ENCODE data around the gene IGSF21. TPM values are rescaled to one million over a fixed set of nuclear protein-coding genes. Genes with fewer than 3 reads are reported as not detected.

The IGSF21 gene
- total and polyA plus RNA-seq, 2 of the 4 experiments (the other 2 are of a cell fraction), result not detected

- H2BK5ac ChIP-seq (ENCODE audit: low read depth, low read length, poor library complexity, severe bottlenecking), result no peak overlapping the region
- no peak overlapping the region for H4K8ac ChIP-seq (ENCODE audit: low read depth in 2 of 2, low read length in 2 of 2)
- H3K9me3 ChIP-seq (ENCODE audit: control insufficient read depth, insufficient read depth, low read length), result peaks cover 29% of the 10 kb centered on the region; the same call in 1 of the 2 replicates
- H2BK120ac ChIP-seq (ENCODE audit: low read depth, low read length), result no peak overlapping the region
- H3K9ac ChIP-seq (ENCODE audit: low read depth, low read length), result no peak overlapping the region
- ATAC-seq (ENCODE audit: low read depth) (no peak), DNase-seq (no peak)
- H3K56ac ChIP-seq (ENCODE audit: extremely low read depth, insufficient read depth, low read length), result no peak overlapping the region
- H2AFZ ChIP-seq (replicated peaks; ENCODE audit: low read length, poor library complexity), result no peak overlapping the region
- TF ChIP-seq RCOR1 (IDR thresholded peaks at IDR 0.05; ENCODE audit: insufficient replicate concordance, low read length), result no peak
- no peak for TF ChIP-seq MAZ (IDR thresholded peaks at IDR 0.05; ENCODE audit: borderline replicate concordance, low read depth, low read length)
- TF ChIP-seq MAFK (IDR thresholded peaks at IDR 0.05; ENCODE audit: low read depth, low read length), result no peak
- TF ChIP-seq CTCF (conservative IDR thresholded peaks at IDR 0.05; ENCODE audit: low read depth, low read length), result no peak
- no peak for TF ChIP-seq FOS (IDR thresholded peaks at IDR 0.05; ENCODE audit: low read depth, low read length)
- no peak for TF ChIP-seq MXI1 (IDR thresholded peaks at IDR 0.05; ENCODE audit: borderline replicate concordance, low read depth, low read length)
- no peak for TF ChIP-seq RFX5 (IDR thresholded peaks at IDR 0.05; ENCODE audit: low read depth, low read length)
- TF ChIP-seq SMC3 (IDR thresholded peaks at IDR 0.05; ENCODE audit: low read depth, low read length), result no peak
- TF ChIP-seq ELK1 (IDR thresholded peaks at IDR 0.05; ENCODE audit: borderline replicate concordance, low read depth, low read length), result no peak
- TF ChIP-seq RAD21 (IDR thresholded peaks at IDR 0.05; ENCODE audit: low read length), result no peak
- no peak overlapping the region for H3K18ac ChIP-seq (ENCODE audit: low read depth, low read length)
- H3K4me3 ChIP-seq (ENCODE audit: insufficient read depth, low read depth, low read length), result no peak overlapping the region
- H4K91ac ChIP-seq (ENCODE audit: insufficient read depth, low read depth, low read length), result no peak overlapping the region
- H3K36me3 ChIP-seq (ENCODE audit: control insufficient read depth, insufficient read depth, low read length), result no peaks in the 10 kb centered on the region
- no peaks in the 10 kb centered on the region for H3K4me1 ChIP-seq (ENCODE audit: control insufficient read depth, insufficient read depth, low read length)
- H2BK20ac ChIP-seq (ENCODE audit: low read depth, low read length), result no peak overlapping the region
- intact Hi-C loops (cut with micrococcal nuclease) (no loop called here), in situ Hi-C loops (cut with MboI; ENCODE audit: low sequenced_read_pairs) (no loop called here), dilution Hi-C loops (cut with HindIII; ENCODE audit: low sequenced_read_pairs, unreplicated experiment) (no loop called here)
- no peaks in the 10 kb centered on the region for H4K20me1 ChIP-seq (ENCODE audit: insufficient read depth, low read length)
- POLR2A ChIA-PET (ENCODE audit: unreplicated experiment), result no interaction called here
- H2BK15ac ChIP-seq (ENCODE audit: low read depth, low read length), result no peak overlapping the region
- BruUV-seq (replicated peaks), result no TSS peak
- no peak overlapping the region for H3K4ac ChIP-seq (ENCODE audit: low read depth, low read length)
- H3K23ac ChIP-seq (ENCODE audit: low read depth, low read length), result no peak overlapping the region
- H3K4me2 ChIP-seq (ENCODE audit: low read depth, low read length), result no peak overlapping the region
- no peak overlapping the region for H2AK5ac ChIP-seq (ENCODE audit: low read depth, low read length)
- no peak overlapping the region for H2AK9ac ChIP-seq (replicated peaks; ENCODE audit: low read depth, low read length, poor library complexity)
- no peak overlapping the region for H3K14ac ChIP-seq (replicated peaks; ENCODE audit: low read depth, low read length)
- CTCF ChIA-PET, result no interaction called here
- no peaks in the 10 kb centered on the region for H3K79me1 ChIP-seq (ENCODE audit: low read depth in 1 of 2, low read length in 2 of 2)
- no peak overlapping the region for H4K5ac ChIP-seq (ENCODE audit: low read depth, low read length)
- no peaks in the 10 kb centered on the region for H3K27me3 ChIP-seq (ENCODE audit: control insufficient read depth, insufficient read depth, low read length)
- no peak overlapping the region for H3K27ac ChIP-seq (ENCODE audit: insufficient read depth, low read length)
- no peaks in the 10 kb centered on the region for H3K9me1 ChIP-seq (ENCODE audit: insufficient read depth, low read length)
- 25% methylated on average over 4 of the region's 10 CpGs; no CpG with 5 or more reads in 1 of the 2 experiments for WGBS, 2 experiments (ENCODE audit: extremely low coverage in 2 of 2, insufficient read length in 1 of 2)
Observed at GRCh38 chr1:18243503-18244175, 136.0 kb downstream of the IGSF21 start.

Measured in IMR-90 (cell line).